Measurements from ENCODE around the gene PAPPA2. TPM values are rescaled to one million over a fixed set of nuclear protein-coding genes. Genes with fewer than 3 reads are reported as not detected.

PAPPA2 gene
- total and polyA plus RNA-seq, 9 donors = 0.01 to 0.69 (median 0.32) TPM; not detected in 4

GRCh38 chr1:176733661-176734060, 270.7 kb downstream of the PAPPA2 start:
- intact Hi-C loops (cut with DNase I) = no loop called here
- 58 to 67% (median 64%) methylated on average over 1 of the region's 1 CpG for WGBS, 3 donors
- TF ChIP-seq, protein P1, sequence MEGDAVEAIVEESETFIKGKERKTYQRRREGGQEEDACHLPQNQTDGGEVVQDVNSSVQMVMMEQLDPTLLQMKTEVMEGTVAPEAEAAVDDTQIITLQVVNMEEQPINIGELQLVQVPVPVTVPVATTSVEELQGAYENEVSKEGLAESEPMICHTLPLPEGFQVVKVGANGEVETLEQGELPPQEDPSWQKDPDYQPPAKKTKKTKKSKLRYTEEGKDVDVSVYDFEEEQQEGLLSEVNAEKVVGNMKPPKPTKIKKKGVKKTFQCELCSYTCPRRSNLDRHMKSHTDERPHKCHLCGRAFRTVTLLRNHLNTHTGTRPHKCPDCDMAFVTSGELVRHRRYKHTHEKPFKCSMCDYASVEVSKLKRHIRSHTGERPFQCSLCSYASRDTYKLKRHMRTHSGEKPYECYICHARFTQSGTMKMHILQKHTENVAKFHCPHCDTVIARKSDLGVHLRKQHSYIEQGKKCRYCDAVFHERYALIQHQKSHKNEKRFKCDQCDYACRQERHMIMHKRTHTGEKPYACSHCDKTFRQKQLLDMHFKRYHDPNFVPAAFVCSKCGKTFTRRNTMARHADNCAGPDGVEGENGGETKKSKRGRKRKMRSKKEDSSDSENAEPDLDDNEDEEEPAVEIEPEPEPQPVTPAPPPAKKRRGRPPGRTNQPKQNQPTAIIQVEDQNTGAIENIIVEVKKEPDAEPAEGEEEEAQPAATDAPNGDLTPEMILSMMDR (IDR thresholded peaks at IDR 0.05) = no peak
- TF ChIP-seq POLR2A (IDR thresholded peaks at IDR 0.05) = no peak

GRCh38 chr1:176735201-176735600, 272.2 kb downstream of the PAPPA2 start:
- H3K9me3 ChIP-seq = no peaks in the 10 kb centered on the region
- no peak overlapping the region for H3K27ac ChIP-seq
- H3K4me3 ChIP-seq = no peak overlapping the region
- H3K4me1 ChIP-seq (ENCODE audit: insufficient read depth) = no peaks in the 10 kb centered on the region
- no peaks in the 10 kb centered on the region for H3K27me3 ChIP-seq
- DNase-seq = no peak
- no peaks in the 10 kb centered on the region for H3K36me3 ChIP-seq
- intact Hi-C loops (cut with DNase I) = no loop called here
- whole genome bisulfite sequencing, 3 donors = 64 to 80% (median 73%) methylated on average over 1 of the region's 1 CpG
- TF ChIP-seq, protein P1 (IDR thresholded peaks at IDR 0.05) = no peak
- TF ChIP-seq POLR2A (IDR thresholded peaks at IDR 0.05) = no peak
- TF ChIP-seq EP300 (IDR thresholded peaks at IDR 0.05) = no peak

More at GRCh38 chr1:176733661-176734060, 270.7 kb downstream of the PAPPA2 start:
- Histone ChIP-seq H3K4me1 (ENCODE audit: insufficient read depth) (no peaks in the 10 kb centered on the region), H3K4me3 (no peak overlapping the region), H3K9me3 (no peaks in the 10 kb centered on the region), H3K27me3 (no peaks in the 10 kb centered on the region), H3K27ac (no peak overlapping the region), H3K36me3 (no peaks in the 10 kb centered on the region)
- DNase-seq = no peak

DNA sequence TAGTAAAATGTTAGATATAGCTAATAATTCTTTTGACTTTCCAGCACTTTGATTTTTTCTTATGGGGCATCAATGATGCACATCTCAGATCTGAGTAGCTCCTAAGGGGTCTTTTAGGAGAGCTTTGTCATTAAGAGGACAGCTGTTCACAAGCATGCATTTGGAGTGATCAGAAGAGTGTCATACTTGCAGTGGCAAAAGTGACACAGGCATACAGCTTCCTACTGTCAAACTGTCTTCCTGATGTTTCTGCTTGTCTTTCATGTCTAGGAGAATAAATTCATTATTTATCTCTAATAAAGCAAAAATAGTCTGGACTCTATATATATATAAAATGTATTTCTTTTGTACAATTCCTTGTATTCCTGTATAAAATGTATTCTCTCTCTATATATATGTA, 273.0 kb downstream of the PAPPA2 start:
- Histone ChIP-seq H3K4me1 (ENCODE audit: insufficient read depth) (no peaks in the 10 kb centered on the region), H3K9me3 (no peaks in the 10 kb centered on the region), H3K27ac (no peak overlapping the region), H3K27me3 (no peaks in the 10 kb centered on the region), H3K36me3 (no peaks in the 10 kb centered on the region), H3K4me3 (no peak overlapping the region)
- no peak for DNase-seq
- TF ChIP-seq EP300 (IDR thresholded peaks at IDR 0.05) = no peak
- TF ChIP-seq, protein P1 (IDR thresholded peaks at IDR 0.05) = no peak
- no peak for TF ChIP-seq POLR2A (IDR thresholded peaks at IDR 0.05)
- intact Hi-C loops (cut with DNase I) = no loop called here

GRCh38 chr1:176741181-176741580, 278.2 kb downstream of the PAPPA2 start:
- intact Hi-C loops (cut with DNase I) = no loop called here
- TF ChIP-seq EP300 (IDR thresholded peaks at IDR 0.05) = no peak
- TF ChIP-seq POLR2A (IDR thresholded peaks at IDR 0.05) = no peak
- TF ChIP-seq, protein P1 (IDR thresholded peaks at IDR 0.05) = no peak
- H3K9me3 ChIP-seq = no peaks in the 10 kb centered on the region
- H3K4me3 ChIP-seq = no peak overlapping the region
- DNase-seq = no peak
- H3K4me1 ChIP-seq (ENCODE audit: insufficient read depth) = no peaks in the 10 kb centered on the region
- H3K36me3 ChIP-seq = no peaks in the 10 kb centered on the region
- WGBS, 3 donors = 73 to 77% (median 75%) methylated on average over 4 of the region's 4 CpGs
- H3K27me3 ChIP-seq = no peaks in the 10 kb centered on the region
- H3K27ac ChIP-seq = no peak overlapping the region

GRCh38 chr1:176742322-176742721, 279.3 kb downstream of the PAPPA2 start:
- H3K27me3 ChIP-seq = no peaks in the 10 kb centered on the region
- no peak overlapping the region for H3K27ac ChIP-seq
- H3K9me3 ChIP-seq = no peaks in the 10 kb centered on the region
- H3K4me3 ChIP-seq = no peak overlapping the region
- H3K36me3 ChIP-seq = no peaks in the 10 kb centered on the region
- intact Hi-C loops (cut with DNase I) = no loop called here
- TF ChIP-seq, protein P1 (IDR thresholded peaks at IDR 0.05) = no peak
- no peak for TF ChIP-seq POLR2A (IDR thresholded peaks at IDR 0.05)
- TF ChIP-seq EP300 (IDR thresholded peaks at IDR 0.05) = no peak
- no peak for DNase-seq
- WGBS, 3 donors = 83 to 89% (median 88%) methylated on average over 2 of the region's 2 CpGs
- no peaks in the 10 kb centered on the region for H3K4me1 ChIP-seq (ENCODE audit: insufficient read depth)
